ENCODE results near the gene PFN3.

DNA sequence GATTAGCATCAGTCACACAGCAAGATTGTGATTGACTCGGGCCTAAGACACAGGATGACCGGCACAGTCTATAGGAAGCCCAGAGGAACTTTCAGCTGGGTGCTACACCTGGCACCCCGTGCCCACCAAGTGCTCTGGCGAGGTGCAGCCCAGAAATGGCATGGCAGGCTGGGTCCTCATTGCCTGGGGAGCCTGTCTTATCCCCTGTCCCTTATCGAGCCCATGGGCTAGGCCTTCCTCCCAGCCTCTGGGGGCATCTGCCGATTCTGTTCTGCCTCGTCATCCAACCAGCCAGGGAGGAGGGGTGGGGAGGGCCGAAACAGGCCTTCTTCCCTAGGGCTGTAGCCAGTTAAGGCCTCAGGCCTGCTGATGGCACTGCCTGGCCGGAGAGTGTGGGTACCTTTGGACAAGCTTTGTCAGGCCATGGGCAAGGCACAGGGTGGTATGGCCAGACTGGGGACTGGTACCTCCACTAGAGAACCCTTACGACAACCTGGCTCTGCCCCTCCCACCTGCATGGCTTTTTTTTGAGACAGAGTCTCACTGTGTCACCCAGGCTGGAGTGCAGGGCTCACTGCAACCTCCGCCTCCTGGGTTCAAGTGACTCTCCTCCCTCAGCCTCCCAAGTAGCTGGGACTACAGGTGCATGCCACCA lies 27.6 kb upstream of the PFN3 start:
- TF ChIP-seq POLR2A (IDR thresholded peaks at IDR 0.05), result no peak
- TF ChIP-seq, protein P1, sequence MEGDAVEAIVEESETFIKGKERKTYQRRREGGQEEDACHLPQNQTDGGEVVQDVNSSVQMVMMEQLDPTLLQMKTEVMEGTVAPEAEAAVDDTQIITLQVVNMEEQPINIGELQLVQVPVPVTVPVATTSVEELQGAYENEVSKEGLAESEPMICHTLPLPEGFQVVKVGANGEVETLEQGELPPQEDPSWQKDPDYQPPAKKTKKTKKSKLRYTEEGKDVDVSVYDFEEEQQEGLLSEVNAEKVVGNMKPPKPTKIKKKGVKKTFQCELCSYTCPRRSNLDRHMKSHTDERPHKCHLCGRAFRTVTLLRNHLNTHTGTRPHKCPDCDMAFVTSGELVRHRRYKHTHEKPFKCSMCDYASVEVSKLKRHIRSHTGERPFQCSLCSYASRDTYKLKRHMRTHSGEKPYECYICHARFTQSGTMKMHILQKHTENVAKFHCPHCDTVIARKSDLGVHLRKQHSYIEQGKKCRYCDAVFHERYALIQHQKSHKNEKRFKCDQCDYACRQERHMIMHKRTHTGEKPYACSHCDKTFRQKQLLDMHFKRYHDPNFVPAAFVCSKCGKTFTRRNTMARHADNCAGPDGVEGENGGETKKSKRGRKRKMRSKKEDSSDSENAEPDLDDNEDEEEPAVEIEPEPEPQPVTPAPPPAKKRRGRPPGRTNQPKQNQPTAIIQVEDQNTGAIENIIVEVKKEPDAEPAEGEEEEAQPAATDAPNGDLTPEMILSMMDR (IDR thresholded peaks at IDR 0.05), result no peak
- TF ChIP-seq EP300 (IDR thresholded peaks at IDR 0.05), result no peak
- no peak for TF ChIP-seq POLR2AphosphoS5 (IDR thresholded peaks at IDR 0.05)

All from stomach (tissue), 4 donors.